GM18909 (cell line): ENCODE data around the gene RHEBL1.

Source experiments
- ATAC-seq: cut with Tn5 transposase; IDR thresholded peaks from one replicate; pipeline ENCODE4 v1.9.1; 2021; ENCODE audit warnings: mild to moderate bottlenecking; ENCODE audit not compliant: unreplicated experiment, poor library complexity

Gene RHEBL1

DNA sequence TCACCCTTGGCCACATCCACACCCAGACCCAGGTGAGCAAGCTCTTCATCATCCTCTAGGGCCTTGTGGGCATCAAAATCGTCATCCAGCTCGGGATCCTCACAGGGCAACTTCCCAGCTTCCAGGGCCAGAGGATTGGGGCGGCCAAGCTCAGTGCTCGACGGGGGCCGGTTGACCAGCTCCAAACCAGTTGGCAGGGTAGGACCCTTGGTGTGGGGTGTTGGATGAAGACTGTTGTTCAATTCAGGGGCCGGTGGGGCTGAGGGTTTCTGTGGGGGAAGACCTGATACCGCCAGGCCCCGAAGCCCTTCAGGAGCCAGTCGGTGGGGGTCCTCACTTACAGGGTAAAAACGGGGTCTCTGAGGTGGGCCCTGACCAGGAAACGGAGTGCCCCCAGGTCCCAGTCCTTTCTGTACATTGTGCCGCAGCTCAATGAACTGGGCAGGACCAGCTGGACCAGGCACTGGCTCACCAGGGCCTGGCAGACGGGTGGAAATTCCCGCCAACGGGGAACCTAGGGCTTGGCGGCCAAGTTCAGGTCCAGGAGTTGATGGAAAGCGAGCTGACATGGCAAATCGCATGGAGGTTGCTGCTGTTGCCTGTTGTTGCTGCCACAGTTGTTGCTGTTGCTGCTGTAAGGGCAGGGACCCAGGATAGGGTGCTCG, 31.4 kb downstream of the RHEBL1 start:
- no peak for ATAC-seq

DNA sequence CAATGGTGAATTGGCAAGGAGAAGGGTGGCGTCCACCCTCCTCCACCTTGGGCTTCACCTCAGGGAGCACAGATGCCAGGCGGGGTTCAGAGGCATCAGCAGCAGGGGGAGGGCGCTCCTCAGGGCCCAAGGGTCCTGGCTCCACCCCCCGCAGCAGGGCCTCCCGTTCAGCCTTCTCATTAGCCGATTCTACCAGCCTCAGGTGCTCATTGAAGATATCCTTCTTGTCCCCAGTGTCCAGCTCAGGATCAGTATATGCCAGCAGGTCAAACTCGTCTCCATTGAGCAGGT, 31.9 kb downstream of the RHEBL1 start:
- ATAC-seq: no peak

DNA sequence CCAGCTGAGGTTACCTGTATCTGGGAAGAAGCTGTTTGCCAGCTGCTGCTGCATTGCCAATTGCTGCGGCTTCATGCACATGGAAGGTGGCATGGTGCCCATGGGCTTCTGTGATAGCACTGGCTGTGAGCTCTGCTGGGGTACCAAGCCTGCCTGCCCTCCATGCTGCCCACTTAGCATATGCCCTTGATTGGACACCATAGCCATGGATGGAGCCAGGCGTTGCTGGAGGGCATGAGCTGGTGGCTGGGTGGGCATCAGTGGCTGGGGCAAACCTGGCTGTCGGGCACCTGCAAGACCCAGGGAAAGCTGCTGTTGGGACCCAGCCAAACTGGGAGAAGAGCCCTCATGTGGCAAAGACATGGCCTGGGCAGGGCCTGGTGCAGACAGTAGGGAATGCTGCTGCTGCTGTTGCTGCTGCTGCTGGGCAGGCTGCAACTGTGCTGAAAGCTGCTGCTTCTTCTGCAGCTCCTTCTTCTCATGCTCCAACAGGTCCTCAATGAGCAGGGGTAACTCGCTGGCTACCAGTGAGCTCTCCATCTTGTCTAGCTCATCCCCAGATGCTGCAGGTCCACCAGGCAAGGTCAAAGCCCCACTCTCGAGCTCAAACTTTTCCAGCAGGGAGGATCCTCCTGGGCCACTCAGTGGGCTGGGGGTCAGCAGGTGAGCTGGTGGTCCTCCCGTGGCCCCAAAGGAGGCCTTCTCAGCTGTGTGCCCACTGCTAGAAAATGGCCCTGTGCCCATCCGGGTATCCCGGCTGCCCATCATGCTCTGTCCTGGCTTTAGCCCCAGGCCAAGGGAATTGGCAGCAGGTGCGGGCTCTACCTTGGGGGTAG, 32.5 kb downstream of the RHEBL1 start:
- ATAC-seq: no peak

DNA sequence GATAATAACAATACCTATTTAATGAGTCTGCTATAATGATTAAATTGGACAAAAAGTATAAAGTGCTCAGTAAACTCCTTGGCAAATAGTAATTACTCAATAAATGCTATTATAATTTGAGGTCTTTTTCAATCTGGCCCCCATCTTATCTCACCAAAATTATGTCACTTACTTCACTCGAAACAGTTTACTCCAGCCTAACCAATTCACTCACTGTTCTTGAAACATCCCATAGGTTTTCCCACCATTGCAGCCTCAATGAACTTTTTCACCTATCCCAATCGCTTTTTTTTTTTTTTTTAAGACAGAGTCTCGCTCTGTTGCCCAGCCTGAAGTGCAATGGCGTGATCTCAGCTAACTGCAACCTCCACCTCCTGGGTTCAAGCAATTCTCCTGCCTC, 33.8 kb downstream of the RHEBL1 start:
- no peak for ATAC-seq

DNA sequence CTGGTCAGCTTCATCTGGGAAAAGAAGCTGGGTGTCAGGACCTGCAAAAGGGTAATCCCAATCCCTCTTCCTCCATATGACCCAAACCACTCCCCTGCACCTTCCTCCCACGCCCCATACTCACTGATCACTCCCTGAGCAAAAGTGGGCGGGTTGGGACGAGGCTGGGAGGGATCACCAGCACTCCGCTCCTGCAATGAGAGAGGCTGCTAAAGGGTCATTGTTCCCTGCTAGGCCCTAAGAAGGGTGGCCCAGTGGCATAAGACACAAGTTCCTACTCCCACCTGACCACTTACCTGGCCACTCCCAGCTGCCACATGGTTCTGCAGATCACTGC, 35.5 kb downstream of the RHEBL1 start:
- no peak for ATAC-seq

DNA sequence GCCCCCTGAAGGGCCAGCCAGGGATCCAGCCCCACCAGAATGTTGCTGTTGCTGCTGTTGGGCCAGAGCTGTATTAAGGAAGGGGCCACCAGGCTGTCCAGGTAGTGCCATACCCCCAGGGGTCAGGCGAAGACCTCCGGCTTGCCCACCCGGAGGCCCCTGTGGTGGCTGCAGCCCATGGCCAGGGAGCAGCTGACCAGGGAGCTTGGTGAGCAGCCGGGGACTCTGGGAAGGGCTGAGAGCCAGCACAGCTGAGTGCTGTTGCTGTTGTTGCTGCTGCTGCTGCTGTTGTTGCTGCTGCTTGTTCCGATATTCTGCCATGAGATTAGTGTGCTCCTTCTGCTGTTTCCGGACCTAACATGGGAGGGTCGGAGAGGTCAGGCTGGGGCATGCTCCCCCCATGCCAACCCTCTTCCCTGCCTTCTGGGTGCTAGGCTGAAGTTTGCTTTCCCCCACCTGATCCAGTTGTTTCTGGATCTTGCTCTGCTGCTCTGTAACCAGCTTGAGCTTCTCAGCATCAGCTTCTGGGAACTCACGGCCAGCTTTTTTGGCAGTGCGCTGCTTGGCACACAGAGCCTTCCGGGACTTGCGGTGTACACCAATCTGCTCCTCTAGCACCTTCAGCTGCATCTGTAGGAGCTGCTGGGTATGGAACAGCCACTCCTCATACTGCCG, 36.0 kb downstream of the RHEBL1 start:
- no peak for ATAC-seq

DNA sequence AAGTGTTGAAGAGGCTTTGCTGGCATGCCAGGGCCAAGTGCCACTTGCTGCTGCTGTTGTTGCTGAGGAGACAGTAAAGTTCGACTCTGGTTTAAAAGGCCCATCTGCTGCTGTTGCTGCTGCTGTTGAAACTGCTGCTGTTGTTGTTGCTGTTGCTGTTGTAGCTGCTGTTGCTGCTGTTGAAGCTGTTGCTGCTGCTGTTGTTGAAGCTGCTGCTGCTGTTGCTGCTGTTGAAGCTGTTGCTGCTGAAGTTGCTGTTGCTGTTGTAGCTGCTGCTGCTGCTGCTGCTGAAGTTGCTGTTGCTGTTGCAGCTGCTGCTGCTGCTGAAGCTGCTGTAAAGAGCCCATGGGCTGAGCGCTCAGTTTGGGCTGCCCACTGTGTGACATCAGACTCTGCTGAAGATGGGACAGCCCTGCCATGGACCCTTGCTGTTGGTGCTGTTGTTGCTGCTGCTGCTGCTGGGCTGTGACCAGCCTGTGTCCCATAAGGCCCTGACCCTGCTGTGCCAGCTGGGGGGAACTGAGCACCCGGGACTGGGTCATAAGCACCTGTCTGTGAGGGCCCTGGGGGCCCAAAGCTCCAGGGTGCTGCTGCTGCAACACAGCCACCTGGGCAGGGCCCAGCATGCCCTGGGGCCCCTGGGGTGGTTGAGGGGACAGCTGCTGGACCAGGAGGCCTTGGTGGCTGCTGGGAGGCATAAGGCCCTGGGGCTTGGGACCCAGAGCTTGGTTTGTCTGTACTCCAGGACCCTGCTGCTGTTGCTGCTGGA, 36.9 kb downstream of the RHEBL1 start:
- ATAC-seq: no peak

DNA sequence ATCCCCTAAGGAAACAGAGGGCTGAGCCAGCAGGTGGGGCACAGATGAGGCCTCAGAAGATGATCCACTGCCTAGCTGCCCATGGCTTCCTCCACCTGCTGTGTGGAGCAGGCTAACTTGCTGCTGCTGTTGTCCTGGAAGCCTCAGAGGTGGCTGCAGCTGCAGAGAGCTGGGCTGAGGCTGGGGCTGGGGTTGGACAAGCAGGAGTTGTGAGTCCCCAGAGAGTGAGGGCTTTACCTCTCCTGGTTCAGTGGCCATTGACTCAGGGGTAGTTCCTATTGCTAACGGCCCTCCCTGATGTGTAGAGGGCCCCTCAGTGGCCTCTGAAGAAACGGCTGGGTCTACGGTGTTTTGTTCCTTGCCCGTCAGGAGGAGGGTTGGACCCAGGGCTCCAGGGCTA, 37.5 kb downstream of the RHEBL1 start:
- no peak for ATAC-seq

DNA sequence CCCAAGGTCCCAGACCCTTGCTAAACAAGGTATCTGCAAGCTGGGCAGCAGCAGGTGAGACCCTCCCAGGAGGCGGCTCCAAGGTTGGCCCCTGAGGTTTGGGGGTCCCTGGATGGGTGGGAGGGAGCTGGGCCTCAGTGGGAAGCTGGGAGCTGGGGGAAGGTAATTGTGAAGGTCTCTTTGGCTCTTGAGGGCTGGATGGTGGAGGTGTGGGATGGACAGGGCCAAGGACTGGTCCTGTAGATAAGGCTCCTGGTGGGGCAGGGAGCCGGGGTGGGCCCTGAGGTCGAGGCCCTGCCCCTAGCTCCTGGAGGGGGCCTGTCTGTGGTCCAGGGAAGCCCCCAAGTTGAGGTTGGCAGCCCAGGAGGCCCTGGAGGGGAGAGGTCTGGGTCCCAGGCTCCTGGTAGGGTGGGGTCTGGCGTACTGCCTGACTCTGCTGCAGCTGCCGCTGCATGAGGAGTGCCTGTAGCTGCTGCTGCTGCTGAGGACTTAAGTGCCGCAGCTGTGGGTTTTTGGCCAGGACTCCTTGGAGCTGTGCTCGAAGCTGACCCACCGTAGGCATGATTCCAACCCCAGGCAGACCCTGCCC, 38.1 kb downstream of the RHEBL1 start:
- ATAC-seq: no peak

DNA sequence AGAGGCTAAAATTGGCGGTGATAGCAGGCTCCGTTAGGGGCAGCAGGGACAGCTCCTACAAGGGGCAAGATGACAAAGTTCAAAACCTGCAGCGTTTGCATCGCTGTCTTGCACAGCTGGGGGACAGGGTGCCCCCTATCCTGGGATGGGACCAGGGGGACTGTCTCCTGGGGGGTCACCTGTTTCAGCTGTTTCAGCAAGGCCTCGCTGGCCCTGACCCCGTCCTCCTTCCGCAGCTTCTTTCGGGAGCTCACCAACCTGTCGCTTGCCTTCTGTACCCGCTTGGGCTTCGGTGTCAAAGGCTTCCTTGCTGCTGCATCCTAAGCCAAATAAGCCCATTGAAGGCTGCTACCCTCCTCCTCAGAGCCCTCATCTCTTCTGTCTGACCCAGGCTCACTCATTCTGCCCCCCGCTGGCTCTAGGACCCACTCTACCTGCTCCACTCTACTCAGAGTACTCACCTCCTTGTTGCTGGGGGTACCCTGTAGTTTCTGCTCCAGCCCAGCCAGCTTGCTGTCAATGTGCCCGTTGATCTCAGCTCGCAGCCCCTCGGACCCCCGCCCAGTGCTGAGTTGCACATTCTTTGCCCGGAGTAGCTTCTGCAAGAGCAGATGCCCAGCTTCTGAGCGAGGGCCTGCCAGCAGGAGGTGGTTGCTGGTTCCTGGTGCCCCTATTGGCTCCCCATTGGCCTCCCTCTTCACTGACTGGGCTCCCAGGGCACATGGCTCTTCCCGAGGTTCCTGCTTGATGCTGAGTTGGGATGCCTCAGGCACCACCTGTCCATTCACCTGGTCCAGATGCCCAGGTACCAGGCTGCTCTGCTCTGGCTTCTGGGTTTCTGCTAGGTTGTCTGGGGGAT, 38.8 kb downstream of the RHEBL1 start:
- ATAC-seq: no peak

DNA sequence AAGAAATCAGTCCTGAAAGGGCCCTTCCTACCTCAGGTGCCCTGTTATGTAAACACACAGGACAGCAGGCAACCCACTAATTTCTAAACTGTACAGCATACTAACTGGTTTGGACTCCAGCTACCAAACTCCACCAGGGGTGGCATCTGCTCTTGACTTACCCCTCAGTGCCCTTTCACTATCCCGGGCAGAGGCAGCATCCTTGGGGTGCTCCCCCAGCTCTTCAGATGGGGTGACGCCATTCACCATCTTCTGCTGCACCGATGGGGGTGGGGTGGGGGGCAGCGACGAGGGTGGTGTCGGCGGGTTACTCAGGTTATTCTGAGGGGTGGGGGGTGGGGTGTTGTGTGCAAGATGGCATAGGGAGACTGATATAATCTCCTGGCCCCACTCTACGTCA, 39.7 kb downstream of the RHEBL1 start:
- ATAC-seq: no peak

DNA sequence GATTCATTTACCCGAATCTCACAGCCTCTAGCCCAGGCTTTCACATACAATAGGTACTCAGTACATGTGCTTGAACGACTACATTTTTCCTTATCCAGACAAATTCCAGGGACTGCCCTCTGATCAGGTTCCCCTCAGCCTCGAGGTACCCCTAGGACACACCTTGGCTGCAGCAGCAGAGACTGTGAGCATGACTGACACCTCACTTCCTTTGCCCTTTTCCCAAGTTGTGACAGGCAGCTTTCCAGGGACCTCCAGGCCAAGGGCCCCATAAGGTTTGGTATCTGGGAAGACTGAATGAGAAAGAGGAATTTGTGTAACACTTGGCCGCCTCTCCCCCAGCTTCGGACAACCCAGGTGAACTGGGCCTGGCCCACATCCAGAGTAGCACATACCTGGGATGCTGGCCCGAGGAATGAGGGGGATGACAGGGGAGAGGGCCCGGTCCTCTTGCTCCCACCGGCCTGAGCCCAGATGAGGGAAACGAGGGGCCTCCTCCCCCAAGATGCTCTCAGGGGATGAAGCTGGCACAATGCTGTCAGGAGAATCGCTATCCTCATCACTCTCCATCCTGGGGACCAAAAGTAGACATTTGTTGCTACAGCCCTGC, 41.0 kb downstream of the RHEBL1 start:
- no peak for ATAC-seq

DNA sequence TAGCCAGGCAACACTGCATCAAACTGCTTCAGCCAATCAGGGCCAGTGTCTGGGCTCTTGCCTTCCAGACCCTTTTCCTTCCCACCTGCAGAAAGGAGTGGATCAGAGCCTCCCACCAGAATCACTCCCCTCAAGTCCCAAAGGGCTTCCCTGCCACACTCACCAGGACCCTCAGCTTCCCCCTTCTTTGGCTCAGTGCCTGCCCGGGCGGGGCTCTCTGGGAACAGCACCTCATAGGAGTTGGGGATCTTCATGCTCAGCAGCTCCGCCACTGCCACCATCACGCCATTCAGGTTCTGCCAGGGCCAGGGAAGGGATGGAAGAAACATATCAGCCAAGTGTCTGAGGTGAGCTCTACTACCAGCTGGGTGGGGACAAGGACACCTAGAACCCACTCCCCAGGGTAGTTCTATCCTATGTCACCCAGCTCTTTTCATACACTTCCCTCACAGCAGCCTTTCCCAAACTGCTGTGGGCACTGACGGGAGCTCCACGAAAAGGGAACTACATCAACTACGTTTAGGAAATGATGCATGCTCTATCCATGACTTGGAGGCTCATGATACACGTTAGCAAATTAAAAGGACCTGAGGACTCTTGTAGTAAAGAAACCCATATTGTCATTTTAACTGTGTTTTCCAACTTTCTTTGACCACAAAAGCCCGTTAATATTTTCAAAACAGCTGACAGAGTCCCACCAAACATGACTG, 41.8 kb downstream of the RHEBL1 start:
- ATAC-seq: no peak

DNA sequence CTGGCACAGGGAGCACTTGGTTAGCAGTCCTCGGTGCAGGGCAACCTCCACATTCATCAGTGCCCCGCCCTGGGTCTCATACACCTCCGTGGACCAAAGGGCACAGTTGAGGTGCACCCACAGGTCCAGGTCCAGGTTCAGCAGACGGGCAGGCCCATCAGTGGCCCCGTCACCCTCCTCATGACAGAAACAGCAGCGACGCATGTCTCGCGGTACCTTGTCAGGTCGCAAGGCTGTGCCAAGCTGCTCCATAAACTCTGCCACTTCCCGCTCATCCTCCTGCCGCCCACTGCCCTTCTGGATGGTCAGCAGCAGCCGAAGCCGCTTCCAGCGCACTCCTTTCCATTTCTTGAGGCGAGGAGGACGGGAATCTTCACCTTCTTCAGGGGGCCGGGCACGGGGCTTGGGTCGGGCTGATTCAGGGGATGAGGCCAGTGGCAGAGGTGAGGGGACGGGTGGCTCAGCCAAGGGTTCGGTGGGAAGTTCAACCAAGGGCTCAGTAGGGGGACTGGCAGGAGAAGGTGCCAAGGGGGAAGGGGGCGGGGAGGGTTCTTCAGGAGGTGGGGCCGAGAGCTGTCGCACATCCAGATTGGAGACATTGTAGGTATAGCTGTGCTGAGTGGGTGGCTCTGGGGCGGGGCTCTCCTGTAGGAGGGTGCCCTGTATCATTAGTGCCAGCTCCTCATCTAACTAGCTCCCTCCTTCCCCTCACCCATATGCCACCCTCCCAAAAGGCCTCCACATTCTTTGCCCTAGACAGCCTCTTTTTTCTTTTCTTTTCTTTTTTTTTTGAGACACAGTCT, 42.9 kb downstream of the RHEBL1 start:
- ATAC-seq: no peak

DNA sequence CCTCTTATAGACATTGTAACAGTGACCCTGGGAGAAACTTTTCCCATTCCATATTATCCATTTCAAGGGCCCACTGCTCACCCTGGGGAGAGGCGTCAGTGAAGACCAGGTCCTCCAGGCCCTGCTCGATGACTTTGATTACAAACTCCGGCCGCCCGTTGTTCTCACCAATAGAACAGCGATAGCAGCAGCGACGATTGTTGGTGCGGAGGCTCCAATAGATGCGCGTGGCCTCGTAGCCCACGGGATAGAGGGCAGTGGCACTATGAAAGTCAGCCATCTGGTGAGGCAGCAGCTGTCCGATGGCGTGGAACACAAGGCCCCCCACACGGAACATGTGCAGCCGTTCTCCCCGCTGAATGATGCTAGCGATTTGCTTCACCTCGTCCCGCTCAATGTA, 43.7 kb downstream of the RHEBL1 start:
- no peak for ATAC-seq

DNA sequence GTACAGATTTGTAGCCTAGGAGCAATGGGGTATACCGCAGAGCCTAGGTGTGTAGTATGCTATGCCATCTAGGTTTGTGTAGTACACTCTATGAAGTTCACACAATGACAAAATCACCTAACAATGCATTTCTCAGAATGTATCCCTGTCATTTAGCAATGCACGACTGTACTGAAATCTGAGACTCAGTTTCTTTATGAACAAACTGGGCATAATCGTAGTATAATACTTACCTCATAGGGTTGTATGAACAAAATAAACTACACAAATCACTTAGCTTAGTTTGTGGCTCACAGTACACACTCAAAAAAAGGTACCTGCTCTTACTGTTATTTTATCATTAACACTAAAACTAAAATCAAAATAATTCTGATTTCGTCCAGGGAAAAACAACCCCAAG, 44.3 kb downstream of the RHEBL1 start:
- no peak for ATAC-seq

DNA sequence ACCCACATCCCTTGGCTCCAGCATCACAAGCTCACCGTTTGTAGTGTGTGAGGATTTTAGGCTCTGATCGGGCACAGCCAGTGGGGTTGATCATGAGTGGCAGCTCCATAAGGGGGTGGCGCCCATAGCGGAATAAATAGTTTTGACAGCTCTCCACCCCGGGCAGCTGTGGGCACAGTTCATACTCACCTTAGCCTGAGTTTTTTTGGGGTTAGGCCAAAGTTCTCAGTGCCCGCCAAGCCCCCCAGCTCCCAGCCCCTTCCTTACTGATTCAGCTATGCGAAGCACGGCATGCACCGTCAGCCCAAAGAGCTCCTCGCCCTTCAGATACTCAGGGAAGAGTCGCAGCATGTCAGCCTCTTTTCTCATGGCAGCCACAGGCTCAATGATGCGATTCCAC, 45.2 kb downstream of the RHEBL1 start:
- no peak for ATAC-seq

DNA sequence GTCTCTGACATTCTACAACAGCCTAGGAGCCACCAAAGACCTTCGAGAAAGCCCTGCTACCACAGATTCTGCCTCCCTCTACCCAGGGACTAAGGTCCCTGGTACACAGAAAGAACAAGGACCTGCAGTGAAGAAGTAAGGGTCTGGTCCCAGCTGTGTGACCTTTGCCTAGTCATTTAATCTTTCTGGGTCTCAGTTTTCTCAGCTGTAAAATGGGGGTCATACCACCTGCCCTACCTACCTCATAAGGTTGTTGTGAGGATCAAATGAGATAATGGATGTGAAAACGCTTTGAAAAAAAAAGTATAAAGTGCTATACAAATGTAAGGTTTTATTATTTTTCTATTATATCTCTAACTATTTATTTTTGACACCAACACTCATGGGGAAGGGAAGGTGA, 46.0 kb downstream of the RHEBL1 start:
- no peak for ATAC-seq
